K562 (cell line): ENCODE data around the gene ARFIP2. TPM values are rescaled to one million over a fixed set of nuclear protein-coding genes. Genes with fewer than 3 reads are reported as not detected.

Experiments
- ATAC-seq: fragments of 200-7000 bp; cut with Tn5 transposase; 3 replicates; pipeline ENCODE4 v1.9.1; 2020; ENCODE audit warnings: moderate library complexity
- BruUV-seq: library from RNA; stranded (reverse); fragments of 400-500 nt; replicated peaks from 2 replicates; lab custom pipeline; 2021; lab: Mats Ljungman, UMichigan
- CTCF ChIA-PET: fragments of 300-600 bp; formaldehyde crosslinking; extraction: SDS; loops from one replicate; lab custom pipeline; 2021; ENCODE audit warnings: low intra/inter-chr PET ratio; lab: Yijun Ruan, JAX
- POLR2A ChIA-PET: fragments of 300-600, 350-650 bp; sonication (Branson Sonifier 250); formaldehyde crosslinking; extraction: SDS; loops from one replicate; lab custom pipeline; 2021; ENCODE audit warnings: antibody characterized with exemption, inconsistent platforms; lab: Yijun Ruan, JAX
- DNase-seq, 4 experiments: peaks; one replicate each; pipeline versions ENCODE4 v3.0.0 to v3.0.0-alpha.2; 2011 to 2018; ENCODE audit warnings: low spot score in 3 of 4, mixed read lengths in 3 of 4; ENCODE audit errors: extremely low read depth in 1 of 4
- FAIRE-seq: peaks from 2 replicates; lab custom pipeline; 2011; peaks lifted over from hg19 to GRCh38; lab: Jason Lieb, UNC
- H2AFZ ChIP-seq: 2 replicates; pipeline ENCODE4 v1.6.0; 2011; ENCODE audit warnings: low read depth, low read length, control low read depth, inconsistent platforms
- H3K27ac ChIP-seq: fragments of 200-600 bp; 3 replicates; pipeline ENCODE4 v1.8.0; 2011; ENCODE audit warnings: low read depth, mild to moderate bottlenecking, control low read depth, inconsistent platforms, low read length, moderate library complexity, mixed read lengths; ENCODE audit errors: extremely low read depth
- H3K27me3 ChIP-seq, 2 experiments: fragments of 300-600 bp in 1 of 2; 2 replicates in 1 of 2; 3 replicates in 1 of 2; pipeline versions ENCODE4 v1.6.0 to v1.8.0; 2011; ENCODE audit warnings: inconsistent platforms in 2 of 2, low read length in 2 of 2, mild to moderate bottlenecking in 1 of 2, mixed read lengths in 1 of 2, moderate library complexity in 1 of 2; ENCODE audit not compliant: control insufficient read depth in 2 of 2, insufficient read depth in 2 of 2
- H3K36me3 ChIP-seq: fragments of 300-600 bp; 3 replicates; pipeline ENCODE4 v1.8.0; 2011; ENCODE audit warnings: mild to moderate bottlenecking, low read length, inconsistent platforms; ENCODE audit not compliant: control insufficient read depth, insufficient read depth
- H3K4me1 ChIP-seq, 2 experiments: fragments of 200-600 bp in 1 of 2; replicated peaks in 1 of 2; 2 replicates in 1 of 2; 3 replicates in 1 of 2; pipeline versions ENCODE4 v1.5.1 to v1.8.0; 2011; ENCODE audit warnings: inconsistent platforms in 2 of 2, low read length in 2 of 2, mild to moderate bottlenecking in 1 of 2, mixed read lengths in 1 of 2, moderate library complexity in 1 of 2; ENCODE audit not compliant: control insufficient read depth in 2 of 2, insufficient read depth in 2 of 2
- H3K4me2 ChIP-seq: 2 replicates; pipeline ENCODE4 v1.6.1; 2011; ENCODE audit warnings: low read length, control low read depth, inconsistent platforms, mixed read lengths; ENCODE audit not compliant: insufficient read depth
- H3K4me3 ChIP-seq: fragments of 200-600 bp; sonication (generic), shearing (Covaris generic); 2 replicates; pipeline ENCODE4 v1.5.1; 2016; ENCODE audit warnings: control low read depth, inconsistent platforms
- H3K79me2 ChIP-seq: fragments of 200-600 bp; 3 replicates; pipeline ENCODE4 v1.8.0; 2011; ENCODE audit warnings: low read length, inconsistent platforms; ENCODE audit not compliant: control insufficient read depth, insufficient read depth
- H3K9ac ChIP-seq, 2 experiments: 2 replicates each; pipeline versions ENCODE4 v1.6.0 to v1.6.1; 2011; ENCODE audit warnings: low read depth in 2 of 2, low read length in 2 of 2, control low read depth in 1 of 2, inconsistent platforms in 1 of 2, mild to moderate bottlenecking in 1 of 2, mixed read lengths in 1 of 2; ENCODE audit not compliant: insufficient read depth in 1 of 2
- H3K9me1 ChIP-seq: one replicate; pipeline ENCODE4 v1.6.0; 2011; ENCODE audit warnings: inconsistent platforms, mild to moderate bottlenecking, low read length, moderate library complexity; ENCODE audit not compliant: control insufficient read depth, insufficient read depth
- H3K9me3 ChIP-seq: replicated peaks from 2 replicates; pipeline ENCODE4 v1.5.1; 2011; ENCODE audit warnings: low read depth, low read length, inconsistent platforms; ENCODE audit not compliant: control insufficient read depth, insufficient read depth
- H4K20me1 ChIP-seq: replicated peaks from 2 replicates; pipeline ENCODE4 v1.6.1; 2011; ENCODE audit warnings: low read length, inconsistent platforms, mixed read lengths; ENCODE audit not compliant: control insufficient read depth, insufficient read depth
- GATAD2B ChIP-seq: fragments of 450-650 bp; IDR thresholded peaks from 2 replicates; pipeline ENCODE4 v1.6.1; 2017; ENCODE audit warnings: mild to moderate bottlenecking, borderline replicate concordance
- L3MBTL2 ChIP-seq: fragments of 450-650 bp; IDR thresholded peaks from 2 replicates; pipeline ENCODE4 v1.6.1; 2016; ENCODE audit warnings: mild to moderate bottlenecking, moderate library complexity
- POLR2AphosphoS2 ChIP-seq: IDR thresholded peaks from 2 replicates; pipeline ENCODE4 v1.6.1; 2012; ENCODE audit warnings: low read length, improper control_type of control experiment
- RAD51 ChIP-seq: fragments of 450-650 bp; IDR thresholded peaks from 2 replicates; pipeline ENCODE4 v1.7.1; 2016; ENCODE audit warnings: low read depth, mild to moderate bottlenecking, borderline replicate concordance
- TOE1 ChIP-seq, 2 experiments: fragments of 450-650 bp in 1 of 2; sonication (generic) in 1 of 2; formaldehyde crosslinking in 1 of 2; IDR thresholded peaks; 2 replicates each; pipeline versions ENCODE4 v1.7.1 to v1.8.0; 2016 to 2022; ENCODE audit warnings: borderline replicate concordance in 2 of 2, mild to moderate bottlenecking in 2 of 2, antibody characterized with exemption in 1 of 2, inconsistent platforms in 1 of 2, low read depth in 1 of 2, missing genetic modification reagents in 1 of 2, moderate library complexity in 1 of 2
- ZBTB17 ChIP-seq: fragments of 450-650 bp; formaldehyde crosslinking; IDR thresholded peaks from 2 replicates; pipeline ENCODE4 v1.4.0; 2020; ENCODE audit warnings: mild to moderate bottlenecking
- ZFP30 ChIP-seq: fragments of 250-450 bp; sonication (Bioruptor Pico); IDR thresholded peaks from 2 replicates; pipeline ENCODE4 v1.8.0; 2022; ENCODE audit warnings: moderate library complexity, mild to moderate bottlenecking, inconsistent platforms, borderline replicate concordance
- WGBS: fragments of 100-300 bp; shearing (Covaris generic); methylation state at CpG from one replicate; pipeline ENCODE4 v1.1.6; 2016; ENCODE audit warnings: low coverage, mixed read lengths; ENCODE audit not compliant: insufficient coverage; ENCODE audit errors: missing lambda C conversion rate; 5-methylcytosine and 5-hydroxymethylcytosine counted together
- in situ Hi-C: fragments of 300-500 bp; cut with MboI; formaldehyde crosslinking; loops from 4 replicates; pipeline ENCODE4 v1.15.0; 2018; ENCODE audit warnings: inconsistent platforms, mixed read lengths
- intact Hi-C: fragments of 100-400 bp; cut with micrococcal nuclease; formaldehyde crosslinking; loops from 2 replicates; pipeline ENCODE4 v1.14.2; 2022
- polyA plus RNA-seq, 8 experiments: library from polyadenylated mRNA; depleted of rRNA in 4 of 8; stranded (reverse) in 5 of 8; unstranded in 3 of 8; fragments of >200 nt; fragmentation: Nextera tagmentation in 2 of 8; fragmentation: Illumina TruSeq in 1 of 8; extraction: Ambion mirVana in 2 of 8; extraction: Trizol in 1 of 8; gene quantifications; 2 replicates each; pipeline versions ENCODE4 v1.2.1 to v1.2.3, GENCODE V29; 2011 to 2014; ENCODE audit warnings: inconsistent platforms in 1 of 8, missing spikeins in 1 of 8
- total RNA-seq, 7 experiments: library from RNA; depleted of rRNA in 6 of 7; stranded (reverse); fragments of >200 nt in 6 of 7; fragmentation: Illumina TruSeq in 2 of 7; extraction: Trizol in 2 of 7; gene quantifications; 2 replicates each; pipeline versions ENCODE4 v1.2.1 to v1.2.3, GENCODE V29; 2011 to 2021; ENCODE audit warnings: low replicate concordance in 1 of 7
- TF ChIP-seq, protein P1 (sequence below): fragments of 450-650 bp; IDR thresholded peaks from 2 replicates; pipeline ENCODE4 v1.6.1; 2016; ENCODE audit warnings: borderline replicate concordance
- TF ChIP-seq, protein P2 (sequence below): fragments of 450-650 bp; formaldehyde crosslinking; IDR thresholded peaks from 2 replicates; pipeline ENCODE4 v1.4.0; 2020; ENCODE audit warnings: mild to moderate bottlenecking, mixed read lengths

The ARFIP2 gene
- total and polyA plus RNA-seq, 9 of the 15 experiments (the other 6 are each of a cell fraction or from before 2014, with no cell fraction given) = 11.8 to 74.1 (median 41.0) TPM

DNA sequence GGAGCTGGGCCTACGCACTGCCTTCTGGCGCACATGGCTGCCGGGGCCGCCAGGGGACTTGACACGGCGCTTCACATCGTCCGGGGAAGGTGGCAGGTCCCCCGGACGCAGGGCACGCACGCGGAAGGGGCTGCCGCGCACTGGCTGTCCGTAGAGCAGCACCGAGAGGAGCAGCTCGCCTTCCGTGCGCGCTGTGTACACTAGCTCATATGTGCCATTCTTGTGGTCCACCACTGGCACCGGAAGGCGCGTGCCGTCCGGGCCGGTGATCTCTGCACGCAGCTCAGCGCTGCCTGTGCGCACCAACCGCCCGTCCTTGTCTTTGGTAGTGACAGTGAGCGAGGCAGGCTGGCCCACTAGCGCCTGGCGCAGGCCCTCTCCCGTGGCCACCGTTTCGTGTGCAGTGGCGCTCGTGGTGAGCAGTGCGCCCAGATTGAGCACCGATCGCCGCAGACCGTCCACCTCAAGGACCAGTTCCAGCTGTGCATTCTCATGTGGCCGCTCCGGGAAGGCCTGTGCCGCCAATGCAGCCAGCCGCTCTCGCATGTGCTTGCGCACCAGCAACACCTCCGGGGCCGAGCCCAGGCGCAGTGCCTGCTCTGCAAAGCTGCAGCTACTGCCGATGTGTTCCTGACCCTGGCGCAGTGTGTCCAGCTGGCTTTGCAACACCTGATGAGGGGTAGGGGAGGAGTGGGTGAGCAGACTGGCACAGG is 24.6 kb downstream of the ARFIP2 start:
- Histone ChIP-seq H3K4me1 (no peaks in the 10 kb centered on the region), H2AFZ (no peak overlapping the region), H3K79me2 (no peaks in the 10 kb centered on the region), H3K4me3 (no peak overlapping the region), H3K27ac (no peak overlapping the region), H3K36me3 (no peaks in the 10 kb centered on the region; the same call in 2 of the 3 replicates), H3K9me3 (no peaks in the 10 kb centered on the region), H3K27me3 (no peaks in the 10 kb centered on the region), H3K9ac (peak overlapping the region in 1 of 2 experiments; percentile 32; a peak in 1 of 4 replicates), H3K9me1 (no peaks in the 10 kb centered on the region), H3K4me2 (no peak overlapping the region), H4K20me1 (no peaks in the 10 kb centered on the region)
- intact Hi-C loops (no loop called here), in situ Hi-C loops (no loop called here)
- POLR2A ChIA-PET = interaction anchor here (1.6 kb wide), 1 partner anchor 20 kb away, joined by 6 read pairs; no protein-coding TSS in a partner anchor
- CTCF ChIA-PET = no interaction called here
- TF ChIP-seq ZFP30 (CRISPR knock-in tag) (no peak), POLR2AphosphoS2 (no peak), GATAD2B (no peak)
- no TSS peak for BruUV-seq
- 90% methylated on average over 45 of the region's 56 CpGs for WGBS
- FAIRE-seq = no peak
- no peak for DNase-seq
- ATAC-seq = no peak

DNA sequence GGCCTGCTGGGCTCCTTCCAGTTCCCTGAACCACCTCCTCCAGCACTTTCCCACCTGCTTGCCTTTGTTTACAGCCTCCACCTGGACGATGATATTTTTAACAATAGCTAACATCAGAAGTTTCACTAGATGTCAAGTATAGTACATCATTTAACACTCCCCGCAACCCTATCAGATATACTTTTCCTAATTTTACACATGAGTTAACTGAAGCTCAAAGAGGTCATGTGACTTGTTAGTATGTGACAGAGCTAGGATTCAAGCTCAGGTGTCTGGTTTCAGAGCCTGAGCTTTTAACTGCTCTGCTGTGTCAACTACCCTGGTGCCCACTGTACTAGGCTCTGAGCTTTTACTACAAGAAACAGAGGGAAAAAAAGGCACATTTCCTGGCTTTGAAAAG is 26.1 kb downstream of the ARFIP2 start:
- no peak overlapping the region for H3K27ac ChIP-seq
- no peaks in the 10 kb centered on the region for H3K27me3 ChIP-seq
- no peaks in the 10 kb centered on the region; the same call in 1 of the 2 replicates for H4K20me1 ChIP-seq
- TF ChIP-seq ZBTB17 (CRISPR knock-in tag) (no peak), RAD51 (peak; percentile 57), L3MBTL2 (no peak), TOE1 (IDR thresholded peaks at IDR 0.05; ENCODE audit: borderline replicate concordance) (peak; percentile 42; the same call in 1 of the 2 replicates), TOE1 (CRISPR knock-in tag; IDR thresholded peaks at IDR 0.05; ENCODE audit: borderline replicate concordance, low read depth) (no peak)
- TF ChIP-seq, protein P1, sequence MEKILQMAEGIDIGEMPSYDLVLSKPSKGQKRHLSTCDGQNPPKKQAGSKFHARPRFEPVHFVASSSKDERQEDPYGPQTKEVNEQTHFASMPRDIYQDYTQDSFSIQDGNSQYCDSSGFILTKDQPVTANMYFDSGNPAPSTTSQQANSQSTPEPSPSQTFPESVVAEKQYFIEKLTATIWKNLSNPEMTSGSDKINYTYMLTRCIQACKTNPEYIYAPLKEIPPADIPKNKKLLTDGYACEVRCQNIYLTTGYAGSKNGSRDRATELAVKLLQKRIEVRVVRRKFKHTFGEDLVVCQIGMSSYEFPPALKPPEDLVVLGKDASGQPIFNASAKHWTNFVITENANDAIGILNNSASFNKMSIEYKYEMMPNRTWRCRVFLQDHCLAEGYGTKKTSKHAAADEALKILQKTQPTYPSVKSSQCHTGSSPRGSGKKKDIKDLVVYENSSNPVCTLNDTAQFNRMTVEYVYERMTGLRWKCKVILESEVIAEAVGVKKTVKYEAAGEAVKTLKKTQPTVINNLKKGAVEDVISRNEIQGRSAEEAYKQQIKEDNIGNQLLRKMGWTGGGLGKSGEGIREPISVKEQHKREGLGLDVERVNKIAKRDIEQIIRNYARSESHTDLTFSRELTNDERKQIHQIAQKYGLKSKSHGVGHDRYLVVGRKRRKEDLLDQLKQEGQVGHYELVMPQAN = no peak
- TF ChIP-seq, protein P2, sequence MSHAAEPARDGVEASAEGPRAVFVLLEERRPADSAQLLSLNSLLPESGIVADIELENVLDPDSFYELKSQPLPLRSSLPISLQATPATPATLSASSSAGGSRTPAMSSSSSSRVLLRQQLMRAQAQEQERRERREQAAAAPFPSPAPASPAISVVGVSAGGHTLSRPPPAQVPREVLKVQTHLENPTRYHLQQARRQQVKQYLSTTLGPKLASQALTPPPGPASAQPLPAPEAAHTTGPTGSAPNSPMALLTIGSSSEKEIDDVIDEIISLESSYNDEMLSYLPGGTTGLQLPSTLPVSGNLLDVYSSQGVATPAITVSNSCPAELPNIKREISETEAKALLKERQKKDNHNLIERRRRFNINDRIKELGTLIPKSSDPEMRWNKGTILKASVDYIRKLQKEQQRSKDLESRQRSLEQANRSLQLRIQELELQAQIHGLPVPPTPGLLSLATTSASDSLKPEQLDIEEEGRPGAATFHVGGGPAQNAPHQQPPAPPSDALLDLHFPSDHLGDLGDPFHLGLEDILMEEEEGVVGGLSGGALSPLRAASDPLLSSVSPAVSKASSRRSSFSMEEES (CRISPR knock-in tag) = peak; percentile 92
- ATAC-seq = no peak
- in situ Hi-C loops (no loop called here), intact Hi-C loops (no loop called here)
- BruUV-seq = no TSS peak
- no peak for DNase-seq
- H3K9me1 ChIP-seq = no peaks in the 10 kb centered on the region
- H3K9me3 ChIP-seq = no peaks in the 10 kb centered on the region
- no peaks in the 10 kb centered on the region for H3K79me2 ChIP-seq
- ChIA-PET POLR2A (interaction anchor here (0.6 to 1.3 kb wide), 3 partner anchors 12 to 53 kb away, joined by 3 to 11 read pairs (median 4); no protein-coding TSS in a partner anchor), CTCF (no interaction called here)
- H3K9ac ChIP-seq = no peak overlapping the region
- WGBS = 57% methylated on average over 2 of the region's 2 CpGs
- no peaks in the 10 kb centered on the region; the same call in 2 of the 3 replicates for H3K36me3 ChIP-seq
- no peak overlapping the region for H3K4me2 ChIP-seq
- no peak overlapping the region for H2AFZ ChIP-seq
- FAIRE-seq = no peak
- H3K4me1 ChIP-seq = no peaks in the 10 kb centered on the region
- H3K4me3 ChIP-seq = no peak overlapping the region
